Measurements from ENCODE around the gene SLC2A2.

DNA sequence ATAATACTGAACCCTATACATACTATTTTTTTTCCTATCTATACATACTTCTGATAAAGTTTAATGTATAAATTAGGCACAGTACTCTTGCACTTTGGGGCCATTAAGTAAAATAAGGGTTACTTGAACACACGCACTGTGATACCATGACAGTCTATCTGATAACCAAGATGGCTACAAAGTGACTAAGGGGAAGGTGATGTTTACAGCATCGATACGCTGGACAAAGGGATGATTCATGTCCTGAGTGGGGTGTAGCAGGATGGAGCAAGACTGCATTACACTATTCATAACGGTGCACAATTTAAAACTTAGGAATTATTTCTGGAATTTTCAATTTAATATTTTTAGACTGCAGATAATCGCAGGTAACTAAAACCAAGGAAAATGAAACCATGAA lies 30.0 kb upstream of the SLC2A2 start:
- TF ChIP-seq POLR2AphosphoS5 (IDR thresholded peaks at IDR 0.05; ENCODE audit: low read depth, low read length) (no peak), SIN3A (IDR thresholded peaks at IDR 0.05; ENCODE audit: borderline replicate concordance, insufficient read depth, low read length) (no peak)
- TF ChIP-seq, protein P1, sequence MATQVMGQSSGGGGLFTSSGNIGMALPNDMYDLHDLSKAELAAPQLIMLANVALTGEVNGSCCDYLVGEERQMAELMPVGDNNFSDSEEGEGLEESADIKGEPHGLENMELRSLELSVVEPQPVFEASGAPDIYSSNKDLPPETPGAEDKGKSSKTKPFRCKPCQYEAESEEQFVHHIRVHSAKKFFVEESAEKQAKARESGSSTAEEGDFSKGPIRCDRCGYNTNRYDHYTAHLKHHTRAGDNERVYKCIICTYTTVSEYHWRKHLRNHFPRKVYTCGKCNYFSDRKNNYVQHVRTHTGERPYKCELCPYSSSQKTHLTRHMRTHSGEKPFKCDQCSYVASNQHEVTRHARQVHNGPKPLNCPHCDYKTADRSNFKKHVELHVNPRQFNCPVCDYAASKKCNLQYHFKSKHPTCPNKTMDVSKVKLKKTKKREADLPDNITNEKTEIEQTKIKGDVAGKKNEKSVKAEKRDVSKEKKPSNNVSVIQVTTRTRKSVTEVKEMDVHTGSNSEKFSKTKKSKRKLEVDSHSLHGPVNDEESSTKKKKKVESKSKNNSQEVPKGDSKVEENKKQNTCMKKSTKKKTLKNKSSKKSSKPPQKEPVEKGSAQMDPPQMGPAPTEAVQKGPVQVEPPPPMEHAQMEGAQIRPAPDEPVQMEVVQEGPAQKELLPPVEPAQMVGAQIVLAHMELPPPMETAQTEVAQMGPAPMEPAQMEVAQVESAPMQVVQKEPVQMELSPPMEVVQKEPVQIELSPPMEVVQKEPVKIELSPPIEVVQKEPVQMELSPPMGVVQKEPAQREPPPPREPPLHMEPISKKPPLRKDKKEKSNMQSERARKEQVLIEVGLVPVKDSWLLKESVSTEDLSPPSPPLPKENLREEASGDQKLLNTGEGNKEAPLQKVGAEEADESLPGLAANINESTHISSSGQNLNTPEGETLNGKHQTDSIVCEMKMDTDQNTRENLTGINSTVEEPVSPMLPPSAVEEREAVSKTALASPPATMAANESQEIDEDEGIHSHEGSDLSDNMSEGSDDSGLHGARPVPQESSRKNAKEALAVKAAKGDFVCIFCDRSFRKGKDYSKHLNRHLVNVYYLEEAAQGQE (IDR thresholded peaks at IDR 0.05; ENCODE audit: insufficient read depth in 1 of 2, low read depth in 2 of 2, low read length in 2 of 2): no peak

Measured in PFSK-1 (cell line).